HEK293 (cell line): Measurements from ENCODE around the gene TGFBRAP1.

ENCODE experiments used
- CTCF ChIA-PET: fragments of 350-600 bp; formaldehyde crosslinking; extraction: SDS; loops from one replicate; lab custom pipeline; 2021; ENCODE audit warnings: antibody characterized with exemption; lab: Yijun Ruan, JAX
- POLR2A ChIA-PET: fragments of 300-600 bp; formaldehyde crosslinking; extraction: SDS; loops from one replicate; lab custom pipeline; 2020; ENCODE audit warnings: antibody characterized with exemption, inconsistent platforms; lab: Yijun Ruan, JAX
- H3K27ac ChIP-seq: fragments of 200-500 bp; sonication (Bioruptor generic); 2 replicates; pipeline ENCODE4 v1.5.1; 2014; ENCODE audit warnings: low read depth, low read length, control low read depth, inconsistent platforms; ENCODE audit errors: extremely low read depth
- H3K36me3 ChIP-seq, 2 experiments: fragments of 200-500 bp in 1 of 2; sonication (Bioruptor generic) in 1 of 2; 1 replicate in 1 of 2; 2 replicates in 1 of 2; pipeline ENCODE4 v1.5.1; 2014 to 2017; ENCODE audit warnings: inconsistent platforms in 2 of 2, low read length in 2 of 2; ENCODE audit not compliant: control insufficient read depth in 2 of 2, insufficient read depth in 1 of 2
- H3K4me1 ChIP-seq: fragments of 200-500 bp; sonication (Bioruptor generic); 2 replicates; pipeline ENCODE4 v1.5.1; 2014; ENCODE audit warnings: mild to moderate bottlenecking, low read length, inconsistent platforms; ENCODE audit not compliant: control insufficient read depth, insufficient read depth
- H3K4me3 ChIP-seq: 2 replicates; pipeline ENCODE4 v1.5.1; 2011; ENCODE audit warnings: low read depth, mild to moderate bottlenecking, control low read depth, low read length, moderate library complexity
- H3K9me3 ChIP-seq: fragments of 200-500 bp; sonication (Bioruptor generic); 2 replicates; pipeline ENCODE4 v1.5.1; 2014; ENCODE audit warnings: low read depth, low read length, inconsistent platforms; ENCODE audit not compliant: control insufficient read depth, insufficient read depth
- GLI4 ChIP-seq: fragments of 450-650 bp; formaldehyde crosslinking; IDR thresholded peaks from 2 replicates; pipeline ENCODE4 v1.5.1; 2016; ENCODE audit warnings: missing biosample characterization, missing genetic modification characterization
- KLF1 ChIP-seq: fragments of 450-650 bp; formaldehyde crosslinking; IDR thresholded peaks from 2 replicates; pipeline ENCODE4 v1.5.1; 2016; ENCODE audit warnings: missing biosample characterization, missing genetic modification characterization
- KLF8 ChIP-seq: fragments of 450-650 bp; formaldehyde crosslinking; IDR thresholded peaks from 2 replicates; pipeline ENCODE4 v1.5.1; 2016; ENCODE audit warnings: missing biosample characterization, missing genetic modification characterization
- MEIS1 ChIP-seq: sonication (generic); formaldehyde crosslinking; IDR thresholded peaks from 2 replicates; pipeline ENCODE4 v1.8.1; 2022; ENCODE audit warnings: missing genetic modification reagents, mild to moderate bottlenecking, borderline replicate concordance
- PRDM1 ChIP-seq: fragments of 450-650 bp; formaldehyde crosslinking; IDR thresholded peaks from 2 replicates; pipeline ENCODE4; 2016; ENCODE audit warnings: missing biosample characterization, missing genetic modification characterization
- SP2 ChIP-seq: fragments of 450-650 bp; formaldehyde crosslinking; IDR thresholded peaks from 2 replicates; pipeline ENCODE4 v1.5.1; 2016; ENCODE audit warnings: missing biosample characterization, missing genetic modification characterization
- ZBTB8A ChIP-seq: fragments of 450-650 bp; formaldehyde crosslinking; IDR thresholded peaks from 2 replicates; pipeline ENCODE4 v1.5.1; 2016; ENCODE audit warnings: missing biosample characterization, missing genetic modification characterization
- ZIC2 ChIP-seq: fragments of 450-650 bp; formaldehyde crosslinking; IDR thresholded peaks from 2 replicates; pipeline ENCODE4 v1.5.1; 2016; ENCODE audit warnings: missing biosample characterization, missing genetic modification characterization
- ZNF155 ChIP-seq: fragments of 450-650 bp; formaldehyde crosslinking; IDR thresholded peaks from 2 replicates; pipeline ENCODE4 v1.5.1; 2016; ENCODE audit warnings: missing biosample characterization, missing genetic modification characterization
- ZNF214 ChIP-seq: fragments of 450-650 bp; formaldehyde crosslinking; IDR thresholded peaks from 2 replicates; pipeline ENCODE4 v1.5.1; 2017; ENCODE audit warnings: missing biosample characterization, mild to moderate bottlenecking, missing genetic modification characterization, borderline replicate concordance
- ZNF221 ChIP-seq: fragments of 450-650 bp; formaldehyde crosslinking; IDR thresholded peaks from 2 replicates; pipeline ENCODE4 v1.5.1; 2017; ENCODE audit warnings: missing biosample characterization, missing genetic modification characterization, borderline replicate concordance
- ZNF324 ChIP-seq: fragments of 450-650 bp; formaldehyde crosslinking; IDR thresholded peaks from 2 replicates; pipeline ENCODE4 v1.5.1; 2016; ENCODE audit warnings: missing biosample characterization, missing genetic modification characterization
- ZNF354C ChIP-seq: fragments of 450-650 bp; formaldehyde crosslinking; IDR thresholded peaks from 2 replicates; pipeline ENCODE4 v1.5.1; 2016; ENCODE audit warnings: missing biosample characterization, missing genetic modification characterization, low read depth, borderline replicate concordance
- ZNF426 ChIP-seq: fragments of 450-650 bp; formaldehyde crosslinking; IDR thresholded peaks from 2 replicates; pipeline ENCODE4 v1.5.1; 2017; ENCODE audit warnings: missing biosample characterization, missing genetic modification characterization, mild to moderate bottlenecking, inconsistent platforms, moderate library complexity
- ZNF621 ChIP-seq: fragments of 450-650 bp; formaldehyde crosslinking; IDR thresholded peaks from 2 replicates; pipeline ENCODE4 v1.5.1; 2017; ENCODE audit warnings: missing biosample characterization, missing genetic modification characterization
- ZNF707 ChIP-seq: fragments of 450-650 bp; formaldehyde crosslinking; IDR thresholded peaks from 2 replicates; pipeline ENCODE4 v1.5.1; 2016; ENCODE audit warnings: missing biosample characterization, missing genetic modification characterization
- ZSCAN16 ChIP-seq: fragments of 450-650 bp; formaldehyde crosslinking; IDR thresholded peaks from 2 replicates; pipeline ENCODE4 v1.5.1; 2016; ENCODE audit warnings: missing biosample characterization, missing genetic modification characterization
- ZXDB ChIP-seq: fragments of 450-650 bp; formaldehyde crosslinking; IDR thresholded peaks from 2 replicates; pipeline ENCODE4 v1.5.1; 2016; ENCODE audit warnings: missing biosample characterization, missing genetic modification characterization
- TF ChIP-seq, protein P1 (sequence below): fragments of 450-650 bp; IDR thresholded peaks from 2 replicates; pipeline ENCODE4 v1.5.1; 2018; ENCODE audit warnings: missing biosample characterization, mild to moderate bottlenecking, missing genetic modification characterization
- TF ChIP-seq, protein P2 (sequence below): fragments of 450-650 bp; formaldehyde crosslinking; IDR thresholded peaks from 2 replicates; pipeline ENCODE4 v1.5.1; 2016; ENCODE audit warnings: missing biosample characterization, missing genetic modification characterization
- TF ChIP-seq, protein P3 (sequence below): fragments of 450-650 bp; formaldehyde crosslinking; IDR thresholded peaks from 2 replicates; pipeline ENCODE4 v1.5.1; 2016; ENCODE audit warnings: missing biosample characterization, missing genetic modification characterization
- TF ChIP-seq, protein P4 (sequence below): fragments of 450-650 bp; formaldehyde crosslinking; IDR thresholded peaks from 2 replicates; pipeline ENCODE4 v1.5.1; 2016; ENCODE audit warnings: missing biosample characterization, missing genetic modification characterization

Gene TGFBRAP1

DNA sequence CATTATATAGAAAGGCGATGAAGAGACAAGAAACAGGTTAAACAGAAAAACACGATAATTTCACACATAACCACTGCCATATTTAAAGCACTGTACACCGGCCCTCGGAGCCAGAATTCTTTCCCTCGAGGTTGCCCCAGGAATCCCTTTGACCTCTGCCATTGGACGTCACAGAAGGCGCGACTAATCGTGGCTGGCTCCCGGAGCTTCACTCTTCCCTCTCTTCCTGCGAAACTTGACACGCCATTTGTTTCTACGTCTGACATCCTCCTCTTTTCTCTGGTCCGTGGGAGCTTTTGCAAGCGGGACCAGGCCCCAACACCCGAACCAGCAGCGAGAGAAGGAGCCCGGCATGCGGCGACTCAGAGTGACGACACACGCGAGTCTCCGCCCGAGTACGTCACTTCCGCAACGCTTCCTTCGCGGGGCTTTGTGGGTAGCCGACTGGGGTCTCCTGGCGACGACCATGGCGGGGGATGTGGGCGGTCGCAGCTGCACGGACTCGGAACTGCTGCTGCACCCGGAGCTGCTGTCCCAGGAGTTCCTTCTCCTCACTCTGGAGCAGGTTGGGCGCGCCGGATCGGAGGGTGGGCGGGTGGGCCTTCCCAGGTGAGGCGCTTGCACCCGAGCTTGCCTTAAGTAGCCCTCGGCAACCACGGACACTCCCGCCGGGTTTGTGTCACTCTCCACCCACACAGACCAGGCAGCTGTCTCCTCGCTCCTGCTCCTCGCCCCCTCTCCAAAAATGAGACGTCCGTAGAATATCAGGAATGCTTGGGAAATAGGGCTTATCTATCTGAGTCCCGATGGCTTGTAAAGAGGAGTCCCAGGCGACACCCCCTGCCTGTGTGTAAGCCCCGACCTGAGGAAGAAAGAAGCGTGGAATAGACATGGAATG, 7.8 kb upstream of the TGFBRAP1 start, which contains the start of gene C2orf49 (continued):
- TF ChIP-seq GLI4 (tag by site-specific recombination): no peak
- TF ChIP-seq ZIC2 (tag by site-specific recombination): no peak
- peak; percentile 80 for TF ChIP-seq SP2 (tag by site-specific recombination)

DNA sequence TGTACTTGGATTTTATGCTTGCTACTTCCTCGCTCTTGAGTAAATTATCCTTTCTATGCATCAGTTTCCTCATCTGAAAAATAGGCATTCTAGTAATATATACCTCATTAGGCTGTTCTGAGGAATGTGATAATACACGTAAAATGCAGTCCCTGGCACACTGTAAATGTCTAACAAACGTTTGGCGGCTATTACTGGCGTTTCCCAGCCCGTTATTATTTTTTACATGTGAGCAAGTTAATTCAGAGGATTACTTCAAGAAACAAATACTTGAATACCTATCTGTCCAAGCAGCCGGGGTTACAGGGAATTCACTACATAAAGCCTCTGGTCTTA, 7.2 kb upstream of the TGFBRAP1 start:
- Histone ChIP-seq H3K36me3 (peaks cover 21 to 43% of the 10 kb centered on the region in 2 experiments), H3K4me1 (peaks cover 2% of the 10 kb centered on the region; the same call in 1 of the 2 replicates), H3K27ac (peak overlapping the region; percentile 99), H3K4me3 (peak overlapping the region; percentile 89), H3K9me3 (no peaks in the 10 kb centered on the region)
- POLR2A ChIA-PET: interaction anchor here (1.3 to 1.4 kb wide), 3 partner anchors 8 to 42 kb away, joined by 3 to 6 read pairs (median 5); partner anchors contain the start of gene TGFBRAP1
- CTCF ChIA-PET: interaction anchor here (4.2 kb wide), 1 partner anchor 184 kb away, joined by 23 read pairs; no protein-coding TSS in a partner anchor
- TF ChIP-seq ZNF354C (tag by site-specific recombination) (no peak), ZNF426 (tag by site-specific recombination) (no peak), KLF8 (tag by site-specific recombination) (no peak), ZSCAN16 (tag by site-specific recombination) (no peak)
- TF ChIP-seq, protein P1, sequence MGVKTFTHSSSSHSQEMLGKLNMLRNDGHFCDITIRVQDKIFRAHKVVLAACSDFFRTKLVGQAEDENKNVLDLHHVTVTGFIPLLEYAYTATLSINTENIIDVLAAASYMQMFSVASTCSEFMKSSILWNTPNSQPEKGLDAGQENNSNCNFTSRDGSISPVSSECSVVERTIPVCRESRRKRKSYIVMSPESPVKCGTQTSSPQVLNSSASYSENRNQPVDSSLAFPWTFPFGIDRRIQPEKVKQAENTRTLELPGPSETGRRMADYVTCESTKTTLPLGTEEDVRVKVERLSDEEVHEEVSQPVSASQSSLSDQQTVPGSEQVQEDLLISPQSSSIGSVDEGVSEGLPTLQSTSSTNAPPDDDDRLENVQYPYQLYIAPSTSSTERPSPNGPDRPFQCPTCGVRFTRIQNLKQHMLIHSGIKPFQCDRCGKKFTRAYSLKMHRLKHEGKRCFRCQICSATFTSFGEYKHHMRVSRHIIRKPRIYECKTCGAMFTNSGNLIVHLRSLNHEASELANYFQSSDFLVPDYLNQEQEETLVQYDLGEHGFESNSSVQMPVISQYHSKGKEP (tag by site-specific recombination): no peak
- TF ChIP-seq, protein P2, sequence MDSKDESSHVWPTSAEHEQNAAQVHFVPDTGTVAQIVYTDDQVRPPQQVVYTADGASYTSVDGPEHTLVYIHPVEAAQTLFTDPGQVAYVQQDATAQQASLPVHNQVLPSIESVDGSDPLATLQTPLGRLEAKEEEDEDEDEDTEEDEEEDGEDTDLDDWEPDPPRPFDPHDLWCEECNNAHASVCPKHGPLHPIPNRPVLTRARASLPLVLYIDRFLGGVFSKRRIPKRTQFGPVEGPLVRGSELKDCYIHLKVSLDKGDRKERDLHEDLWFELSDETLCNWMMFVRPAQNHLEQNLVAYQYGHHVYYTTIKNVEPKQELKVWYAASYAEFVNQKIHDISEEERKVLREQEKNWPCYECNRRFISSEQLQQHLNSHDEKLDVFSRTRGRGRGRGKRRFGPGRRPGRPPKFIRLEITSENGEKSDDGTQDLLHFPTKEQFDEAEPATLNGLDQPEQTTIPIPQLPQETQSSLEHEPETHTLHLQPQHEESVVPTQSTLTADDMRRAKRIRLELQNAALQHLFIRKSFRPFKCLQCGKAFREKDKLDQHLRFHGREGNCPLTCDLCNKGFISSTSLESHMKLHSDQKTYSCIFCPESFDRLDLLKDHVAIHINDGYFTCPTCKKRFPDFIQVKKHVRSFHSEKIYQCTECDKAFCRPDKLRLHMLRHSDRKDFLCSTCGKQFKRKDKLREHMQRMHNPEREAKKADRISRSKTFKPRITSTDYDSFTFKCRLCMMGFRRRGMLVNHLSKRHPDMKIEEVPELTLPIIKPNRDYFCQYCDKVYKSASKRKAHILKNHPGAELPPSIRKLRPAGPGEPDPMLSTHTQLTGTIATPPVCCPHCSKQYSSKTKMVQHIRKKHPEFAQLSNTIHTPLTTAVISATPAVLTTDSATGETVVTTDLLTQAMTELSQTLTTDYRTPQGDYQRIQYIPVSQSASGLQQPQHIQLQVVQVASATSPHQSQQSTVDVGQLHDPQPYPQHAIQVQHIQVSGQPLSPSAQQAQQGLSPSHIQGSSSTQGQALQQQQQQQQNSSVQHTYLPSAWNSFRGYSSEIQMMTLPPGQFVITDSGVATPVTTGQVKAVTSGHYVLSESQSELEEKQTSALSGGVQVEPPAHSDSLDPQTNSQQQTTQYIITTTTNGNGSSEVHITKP: no peak
- TF ChIP-seq, protein P3, sequence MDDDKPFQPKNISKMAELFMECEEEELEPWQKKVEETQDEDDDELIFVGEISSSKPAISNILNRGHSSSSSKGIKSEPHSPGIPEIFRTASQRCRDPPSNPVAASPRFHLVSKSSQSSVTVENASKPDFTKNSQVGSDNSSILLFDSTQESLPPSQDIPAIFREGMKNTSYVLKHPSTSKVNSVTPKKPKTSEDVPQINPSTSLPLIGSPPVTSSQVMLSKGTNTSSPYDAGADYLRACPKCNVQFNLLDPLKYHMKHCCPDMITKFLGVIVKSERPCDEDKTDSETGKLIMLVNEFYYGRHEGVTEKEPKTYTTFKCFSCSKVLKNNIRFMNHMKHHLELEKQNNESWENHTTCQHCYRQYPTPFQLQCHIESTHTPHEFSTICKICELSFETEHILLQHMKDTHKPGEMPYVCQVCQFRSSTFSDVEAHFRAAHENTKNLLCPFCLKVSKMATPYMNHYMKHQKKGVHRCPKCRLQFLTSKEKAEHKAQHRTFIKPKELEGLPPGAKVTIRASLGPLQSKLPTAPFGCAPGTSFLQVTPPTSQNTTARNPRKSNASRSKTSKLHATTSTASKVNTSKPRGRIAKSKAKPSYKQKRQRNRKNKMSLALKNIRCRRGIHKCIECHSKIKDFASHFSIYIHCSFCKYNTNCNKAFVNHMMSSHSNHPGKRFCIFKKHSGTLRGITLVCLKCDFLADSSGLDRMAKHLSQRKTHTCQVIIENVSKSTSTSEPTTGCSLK: no peak

DNA sequence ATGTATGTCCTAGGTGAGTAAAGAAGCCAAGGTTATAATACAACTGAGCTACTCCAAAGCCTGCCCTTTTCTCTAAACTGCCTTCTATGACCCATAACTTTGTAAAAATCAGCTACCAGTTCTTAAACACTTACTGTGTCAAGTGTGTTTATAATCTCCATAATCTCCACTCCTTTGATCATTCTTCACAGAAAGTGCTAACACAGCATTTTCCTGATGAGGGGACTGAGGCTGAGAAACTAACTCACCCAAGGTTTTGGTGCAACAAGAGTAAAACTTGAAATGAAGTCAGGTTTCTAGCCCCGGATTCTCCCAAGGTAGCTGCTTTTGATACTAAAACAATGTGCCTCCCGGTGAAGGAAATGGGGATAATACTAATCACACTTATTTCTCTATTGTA, 5.9 kb upstream of the TGFBRAP1 start:
- TF ChIP-seq ZXDB: no peak
- no peak for TF ChIP-seq KLF1 (tag by site-specific recombination)
- TF ChIP-seq MEIS1 (CRISPR knock-in tag): no peak
- no peak for TF ChIP-seq ZNF214 (tag by site-specific recombination)
- no peak for TF ChIP-seq ZNF221 (tag by site-specific recombination)
- TF ChIP-seq ZNF621 (tag by site-specific recombination): no peak
- no peak for TF ChIP-seq ZBTB8A (tag by site-specific recombination)
- no peak for TF ChIP-seq PRDM1 (tag by site-specific recombination)
- TF ChIP-seq ZNF707 (tag by site-specific recombination): no peak
- no peak for TF ChIP-seq ZNF155 (tag by site-specific recombination)
- TF ChIP-seq, protein P4, sequence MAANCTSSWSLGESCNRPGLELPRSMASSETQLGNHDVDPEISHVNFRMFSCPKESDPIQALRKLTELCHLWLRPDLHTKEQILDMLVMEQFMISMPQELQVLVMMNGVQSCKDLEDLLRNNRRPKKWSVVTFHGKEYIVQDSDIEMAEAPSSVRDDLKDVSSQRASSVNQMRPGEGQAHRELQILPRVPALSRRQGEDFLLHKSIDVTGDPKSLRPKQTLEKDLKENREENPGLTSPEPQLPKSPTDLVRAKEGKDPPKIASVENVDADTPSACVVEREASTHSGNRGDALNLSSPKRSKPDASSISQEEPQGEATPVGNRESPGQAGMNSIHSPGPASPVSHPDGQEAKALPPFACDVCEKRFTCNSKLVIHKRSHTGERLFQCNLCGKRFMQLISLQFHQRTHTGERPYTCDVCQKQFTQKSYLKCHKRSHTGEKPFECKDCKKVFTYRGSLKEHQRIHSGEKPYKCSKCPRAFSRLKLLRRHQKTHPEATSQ (tag by site-specific recombination): no peak
- TF ChIP-seq ZNF324 (tag by site-specific recombination): no peak
- no peak for TF ChIP-seq SP2 (tag by site-specific recombination)
- no peaks in the 10 kb centered on the region for H3K9me3 ChIP-seq
- H3K36me3 ChIP-seq: peaks cover 13 to 30% of the 10 kb centered on the region in 2 experiments
- H3K4me3 ChIP-seq: no peak overlapping the region
- no peak overlapping the region for H3K27ac ChIP-seq
- peaks cover 3% of the 10 kb centered on the region; the same call in 1 of the 2 replicates for H3K4me1 ChIP-seq
- CTCF ChIA-PET: interaction anchor here (0.6 to 0.8 kb wide), 4 partner anchors 9 to 1246 kb away, joined by 3 to 5 read pairs (median 4); no protein-coding TSS in a partner anchor
- POLR2A ChIA-PET: no interaction called here
